Suprapubic skin (tissue), 4 donors: ENCODE data around the gene OR52I2.

Experiments used
- CTCF ChIP-seq, 2 donors: fragments of 200-600 bp in 1 of 2; fragments of 450-650 bp in 1 of 2; sonication (generic) in 1 of 2; IDR thresholded peaks; one replicate each; pipeline ENCODE4 v1.5.1; 2016 to 2019; ENCODE audit warnings: antibody characterized with exemption in 2 of 2, mild to moderate bottlenecking in 1 of 2, moderate library complexity in 1 of 2
- EP300 ChIP-seq: sonication (generic); formaldehyde crosslinking; IDR thresholded peaks from one replicate; pipeline ENCODE4 v1.6.1; 2017; ENCODE audit warnings: antibody characterized with exemption
- POLR2A ChIP-seq, 2 donors: fragments of 450-650 bp; IDR thresholded peaks; one replicate each; pipeline ENCODE4 v1.6.1; 2017; ENCODE audit warnings: antibody characterized with exemption in 2 of 2, mild to moderate bottlenecking in 2 of 2, moderate library complexity in 2 of 2
- POLR2AphosphoS5 ChIP-seq, 3 donors: sonication (generic); formaldehyde crosslinking; IDR thresholded peaks; one replicate each; pipeline ENCODE4 v1.6.1; 2017; ENCODE audit warnings: antibody characterized with exemption in 3 of 3

- no peak for TF ChIP-seq POLR2A (IDR thresholded peaks at IDR 0.05)
- no peak for TF ChIP-seq CTCF (IDR thresholded peaks at IDR 0.05)
- no peak for TF ChIP-seq EP300
- no peak for TF ChIP-seq POLR2AphosphoS5 (IDR thresholded peaks at IDR 0.05)
Observed at GRCh38 chr11:4605057-4605456, 23.5 kb downstream of the OR52I2 start.
